GM15510 (cell line): ENCODE results near the gene FBN3.

Source experiments
- POLR2A ChIP-seq: IDR thresholded peaks from 3 replicates; pipeline ENCODE4 v1.6.1; 2011; ENCODE audit warnings: borderline replicate concordance; ENCODE audit not compliant: insufficient read length; ENCODE audit errors: extremely low read depth

FBN3 gene

GRCh38 chr19:8090950-8091349 lies 58.4 kb downstream of the FBN3 start:
- no peak for TF ChIP-seq POLR2A

- no peak for TF ChIP-seq POLR2A
Measured at GRCh38 chr19:8089664-8090601, 59.5 kb downstream of the FBN3 start.

- TF ChIP-seq POLR2A = no peak
Measured at GRCh38 chr19:8088752-8089663, 60.4 kb downstream of the FBN3 start.

GRCh38 chr19:8087876-8088275 lies 61.5 kb downstream of the FBN3 start:
- no peak for TF ChIP-seq POLR2A

- TF ChIP-seq POLR2A = no peak
Measured at GRCh38 chr19:8086849-8087248, 62.5 kb downstream of the FBN3 start.

GRCh38 chr19:8085598-8086408 lies 63.6 kb downstream of the FBN3 start:
- no peak for TF ChIP-seq POLR2A

- TF ChIP-seq POLR2A = no peak
Measured at GRCh38 chr19:8084152-8084551, 65.2 kb downstream of the FBN3 start.

GRCh38 chr19:8083141-8083540 lies 66.3 kb downstream of the FBN3 start:
- no peak for TF ChIP-seq POLR2A

- no peak for TF ChIP-seq POLR2A
Measured at GRCh38 chr19:8081569-8082550, 67.5 kb downstream of the FBN3 start.

GRCh38 chr19:8080832-8081231 lies 68.6 kb downstream of the FBN3 start:
- no peak for TF ChIP-seq POLR2A

GRCh38 chr19:8079988-8080387 lies 69.4 kb downstream of the FBN3 start:
- no peak for TF ChIP-seq POLR2A

- no peak for TF ChIP-seq POLR2A
Measured at GRCh38 chr19:8075158-8076074, 74.0 kb downstream of the FBN3 start.
